H1 (cell line): Measurements from ENCODE around the gene DCLK1. TPM values are rescaled to one million over a fixed set of nuclear protein-coding genes. Genes with fewer than 3 reads are reported as not detected.

Experiments
- CTCF ChIA-PET: fragments of 300-600 bp; sonication (Branson Sonifier 250); formaldehyde crosslinking; loops from one replicate; lab custom pipeline; 2021; ENCODE audit not compliant: partially characterized antibody; lab: Charles Lee
- POLR2A ChIA-PET: fragments of 300-600 bp; sonication (Branson Sonifier 250); formaldehyde crosslinking; loops from one replicate; lab custom pipeline; 2021; ENCODE audit warnings: inconsistent platforms; ENCODE audit not compliant: partially characterized antibody; lab: Charles Lee
- DNase-seq, 2 experiments: peaks; one replicate each; pipeline versions ENCODE4 v3.0.0 to v3.0.0-alpha.2; 2010 to 2022; ENCODE audit warnings: low spot score in 2 of 2, low read depth in 1 of 2, mixed read lengths in 1 of 2
- FAIRE-seq: peaks from 2 replicates; lab custom pipeline; 2011; peaks lifted over from hg19 to GRCh38; lab: Jason Lieb, UNC
- H2AFZ ChIP-seq: 2 replicates; pipeline ENCODE4 v1.8.1; 2012; ENCODE audit warnings: low read length, inconsistent platforms
- H2AK5ac ChIP-seq: 2 replicates; pipeline ENCODE4 v1.6.1; 2013; ENCODE audit warnings: low read depth, low read length
- H2BK120ac ChIP-seq: replicated peaks from 2 replicates; pipeline ENCODE3; 2013; ENCODE audit warnings: low read depth, low read length, inconsistent platforms
- H2BK12ac ChIP-seq: 2 replicates; pipeline ENCODE4 v1.6.1; 2013; ENCODE audit warnings: low read depth, low read length
- H2BK15ac ChIP-seq: 2 replicates; pipeline ENCODE4 v1.6.1; 2013; ENCODE audit warnings: low read length
- H2BK20ac ChIP-seq: 2 replicates; pipeline ENCODE4 v1.6.1; 2013; ENCODE audit warnings: low read length
- H2BK5ac ChIP-seq: 2 replicates; pipeline ENCODE4 v1.6.1; 2013; ENCODE audit warnings: low read depth, low read length
- H3K14ac ChIP-seq: 2 replicates; pipeline ENCODE4 v1.6.1; 2013; ENCODE audit warnings: inconsistent platforms; ENCODE audit not compliant: insufficient read length
- H3K18ac ChIP-seq: 2 replicates; pipeline ENCODE4 v1.6.1; 2013; ENCODE audit warnings: low read length; ENCODE audit errors: extremely low read depth
- H3K23ac ChIP-seq: 2 replicates; pipeline ENCODE4 v1.6.1; 2013; ENCODE audit warnings: inconsistent platforms; ENCODE audit not compliant: insufficient read length
- H3K23me2 ChIP-seq: 2 replicates; pipeline ENCODE4 v1.6.1; 2013; ENCODE audit warnings: low read depth, low read length
- H3K27ac ChIP-seq: 2 replicates; pipeline ENCODE4 v1.6.1; 2011; ENCODE audit warnings: low read depth, low read length, inconsistent platforms
- H3K27me3 ChIP-seq, 4 experiments: replicated peaks in 1 of 4; 1 replicate in 1 of 4; 2 replicates in 3 of 4; pipeline versions ENCODE4 v1.6.1 to v1.8.1; 2011 to 2013; ENCODE audit warnings: low read length in 3 of 4, mild to moderate bottlenecking in 3 of 4, inconsistent platforms in 2 of 4, mixed read lengths in 2 of 4, moderate library complexity in 1 of 4; ENCODE audit not compliant: control insufficient read depth in 3 of 4, insufficient read depth in 3 of 4; ENCODE audit errors: extremely low read depth in 1 of 4
- H3K36me3 ChIP-seq, 4 experiments: 2 replicates each; pipeline versions ENCODE4 v1.6.1 to v1.8.1; 2011 to 2013; ENCODE audit warnings: mild to moderate bottlenecking in 4 of 4, low read length in 3 of 4, moderate library complexity in 2 of 4, control low read depth in 1 of 4, inconsistent platforms in 1 of 4; ENCODE audit not compliant: insufficient read depth in 4 of 4, control insufficient read depth in 2 of 4
- H3K4ac ChIP-seq: replicated peaks from 2 replicates; pipeline ENCODE3; 2013; ENCODE audit warnings: low read length, low read depth, mixed read lengths, inconsistent platforms; ENCODE audit not compliant: insufficient read length
- H3K4me1 ChIP-seq, 4 experiments: replicated peaks in 1 of 4; 1 replicate in 1 of 4; 2 replicates in 3 of 4; pipeline versions ENCODE4 v1.6.1 to v1.8.1; 2011 to 2013; ENCODE audit warnings: low read length in 3 of 4, inconsistent platforms in 2 of 4, mixed read lengths in 1 of 4; ENCODE audit not compliant: insufficient read depth in 4 of 4, control insufficient read depth in 3 of 4
- H3K4me2 ChIP-seq, 2 experiments: 2 replicates each; pipeline versions ENCODE4 v1.6.1 to v1.8.1; 2011 to 2013; ENCODE audit warnings: low read depth in 2 of 2, low read length in 2 of 2, control low read depth in 1 of 2, inconsistent platforms in 1 of 2, mild to moderate bottlenecking in 1 of 2; ENCODE audit not compliant: insufficient read depth in 1 of 2
- H3K4me3 ChIP-seq, 4 experiments: fragments of 200-600, 300-600 bp in 1 of 4; sonication (generic), shearing (Covaris generic), sonication (Bioruptor Twin) in 1 of 4; 2 replicates each; pipeline versions ENCODE4 v1.5.1 to v1.8.1; 2011 to 2016; ENCODE audit warnings: low read length in 4 of 4, low read depth in 3 of 4, control low read depth in 2 of 4, inconsistent platforms in 2 of 4, mild to moderate bottlenecking in 2 of 4, mixed read lengths in 1 of 4, moderate library complexity in 1 of 4; ENCODE audit not compliant: insufficient read depth in 2 of 4; ENCODE audit errors: extremely low read depth in 1 of 4
- H3K56ac ChIP-seq: replicated peaks from 2 replicates; pipeline ENCODE3; 2013; ENCODE audit warnings: low read depth, mild to moderate bottlenecking, mixed read lengths, low read length, inconsistent platforms; ENCODE audit not compliant: insufficient read length
- H3K79me1 ChIP-seq: 2 replicates; pipeline ENCODE4 v1.6.1; 2013; ENCODE audit warnings: low read depth, low read length, control low read depth
- H3K79me2 ChIP-seq, 2 experiments: 2 replicates each; pipeline versions ENCODE4 v1.6.1 to v1.8.1; 2012 to 2013; ENCODE audit warnings: low read length in 2 of 2, mild to moderate bottlenecking in 2 of 2, inconsistent platforms in 1 of 2; ENCODE audit not compliant: insufficient read depth in 2 of 2, control insufficient read depth in 1 of 2
- H3K9ac ChIP-seq, 4 experiments: replicated peaks in 1 of 4; 1 replicate in 1 of 4; 2 replicates in 3 of 4; pipeline versions ENCODE4 v1.6.1 to v1.8.1; 2011 to 2013; ENCODE audit warnings: low read depth in 3 of 4, low read length in 3 of 4, control low read depth in 2 of 4, mild to moderate bottlenecking in 2 of 4, moderate library complexity in 2 of 4, inconsistent platforms in 1 of 4; ENCODE audit errors: extremely low read depth in 1 of 4
- H3K9me3 ChIP-seq, 2 experiments: 2 replicates each; pipeline versions ENCODE4 v1.6.1 to v1.8.1; 2012 to 2013; ENCODE audit warnings: mild to moderate bottlenecking in 2 of 2, moderate library complexity in 2 of 2, control low read depth in 1 of 2, inconsistent platforms in 1 of 2, low read depth in 1 of 2, low read length in 1 of 2, mixed read lengths in 1 of 2; ENCODE audit not compliant: insufficient read depth in 2 of 2
- H4K20me1 ChIP-seq, 2 experiments: replicated peaks in 1 of 2; 2 replicates each; pipeline versions ENCODE3 to v1.8.1; 2011 to 2013; ENCODE audit warnings: inconsistent platforms in 2 of 2, low read length in 2 of 2, mild to moderate bottlenecking in 1 of 2; ENCODE audit not compliant: insufficient read depth in 2 of 2, control insufficient read depth in 1 of 2
- H4K5ac ChIP-seq: 2 replicates; pipeline ENCODE4 v1.6.1; 2013; ENCODE audit warnings: low read length, low read depth, mixed read lengths, inconsistent platforms; ENCODE audit not compliant: insufficient read length
- H4K8ac ChIP-seq: 2 replicates; pipeline ENCODE4 v1.8.0; 2013; ENCODE audit warnings: mild to moderate bottlenecking, moderate library complexity, low read length, inconsistent platforms; ENCODE audit not compliant: insufficient read depth; ENCODE audit errors: extremely low read depth
- H4K91ac ChIP-seq: replicated peaks from 2 replicates; pipeline ENCODE3; 2013; ENCODE audit warnings: low read length, mixed read lengths, inconsistent platforms; ENCODE audit not compliant: insufficient read length
- BACH1 ChIP-seq: IDR thresholded peaks from 2 replicates; pipeline ENCODE4 v1.6.1; 2012; ENCODE audit warnings: low read length, improper control_type of control experiment
- BRCA1 ChIP-seq: IDR thresholded peaks from 2 replicates; pipeline ENCODE4 v1.6.1; 2012; ENCODE audit warnings: low read depth, low read length, improper control_type of control experiment
- CBX5 ChIP-seq: fragments of 300-800, 300-1000 bp; sonication (generic); IDR thresholded peaks from 2 replicates; pipeline ENCODE4 v1.7.1; 2016; ENCODE audit warnings: antibody characterized with exemption, low read length, low read depth
- CREB1 ChIP-seq: IDR thresholded peaks from 2 replicates; pipeline ENCODE4 v1.6.1; 2012; ENCODE audit warnings: inconsistent platforms
- EZH2 ChIP-seq: fragments of 200-600 bp; sonication (generic); IDR thresholded peaks from 2 replicates; pipeline ENCODE4 v1.7.1; 2012; ENCODE audit warnings: low read depth, mild to moderate bottlenecking, moderate library complexity, low read length, inconsistent platforms; ENCODE audit not compliant: severe bottlenecking
- SRF ChIP-seq: IDR thresholded peaks from 2 replicates; pipeline ENCODE4 v1.6.1; 2011; ENCODE audit warnings: mild to moderate bottlenecking, low read depth, low read length, moderate library complexity
- polyA plus RNA-seq, 7 experiments: library from polyadenylated mRNA; depleted of rRNA in 3 of 7; stranded (reverse) in 5 of 7; unstranded in 2 of 7; fragments of >200 nt in 5 of 7; fragments of 200-250 nt in 2 of 7; gene quantifications; 1 replicate in 5 of 7; 2 replicates in 1 of 7; 4 replicates in 1 of 7; pipeline versions ENCODE4 v1.2.1 to v1.2.3, GENCODE V29; 2011 to 2013; ENCODE audit warnings: missing spikeins in 2 of 7, mixed read lengths in 2 of 7
- total RNA-seq: library from RNA; stranded (reverse); fragmentation: NEBNext Ultra II Directional; extraction: Animal tissue kit (Norgen Biotek cat#: 25700); gene quantifications from 2 replicates; pipeline ENCODE4 v1.2.1, GENCODE V29; 2021

DCLK1 gene
- total and polyA plus RNA-seq, 2 of the 8 experiments (the other 6 are each of a cell fraction or from before 2014, with no cell fraction given): 22.8 to 41.0 TPM

DNA sequence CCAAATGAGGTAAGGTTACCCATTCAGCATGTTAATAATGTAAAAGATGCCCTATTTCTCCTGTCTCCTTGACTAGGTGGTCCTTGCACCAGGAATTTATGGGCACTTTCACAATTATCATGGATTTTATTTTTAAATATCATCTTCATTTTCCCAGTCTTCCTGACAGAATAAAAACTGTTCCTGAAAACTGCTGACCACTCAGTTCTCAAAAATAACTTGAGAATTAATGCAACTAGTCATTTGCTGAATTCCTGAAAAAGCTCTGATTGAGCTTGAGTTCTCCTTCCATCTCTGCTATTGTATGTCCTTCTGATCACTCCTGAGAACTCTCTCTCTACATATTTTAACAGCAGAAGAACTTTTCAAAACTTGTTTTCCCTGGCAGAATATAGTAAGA, 55.0 kb downstream of the DCLK1 start:
- no peak overlapping the region for H2BK5ac ChIP-seq
- H3K27me3 ChIP-seq: no peaks in the 10 kb centered on the region
- no peak overlapping the region for H3K27ac ChIP-seq
- no peaks in the 10 kb centered on the region for H4K20me1 ChIP-seq
- H3K9ac ChIP-seq: no peak overlapping the region
- H3K79me1 ChIP-seq: no peaks in the 10 kb centered on the region
- H3K18ac ChIP-seq: no peak overlapping the region
- no peak overlapping the region for H3K4me3 ChIP-seq
- no peak overlapping the region for H3K23ac ChIP-seq
- no peak for FAIRE-seq
- no peak overlapping the region for H3K4ac ChIP-seq
- no peak overlapping the region for H2BK12ac ChIP-seq
- H2AFZ ChIP-seq: no peak overlapping the region
- no peak overlapping the region for H2BK15ac ChIP-seq
- no peaks in the 10 kb centered on the region for H3K23me2 ChIP-seq
- H3K9me3 ChIP-seq: no peaks in the 10 kb centered on the region
- no peak overlapping the region for H3K4me2 ChIP-seq
- H2BK20ac ChIP-seq: no peak overlapping the region
- no peak for DNase-seq
- CTCF ChIA-PET: no interaction called here
- H3K14ac ChIP-seq: no peak overlapping the region
- no peaks in the 10 kb centered on the region for H3K36me3 ChIP-seq
- H4K5ac ChIP-seq: no peak overlapping the region
- no peak overlapping the region for H4K8ac ChIP-seq
- H2AK5ac ChIP-seq: no peak overlapping the region
- no peaks in the 10 kb centered on the region for H3K79me2 ChIP-seq
- H2BK120ac ChIP-seq: no peak overlapping the region
- peaks cover 0 to 3% (median under 1%) of the 10 kb centered on the region in 4 experiments; a peak in 2 of 7 replicates for H3K4me1 ChIP-seq
- POLR2A ChIA-PET: interaction anchor here (1.2 kb wide), 1 partner anchor 9 kb away, joined by 3 read pairs; no protein-coding TSS in a partner anchor
- H3K56ac ChIP-seq: no peak overlapping the region
- H4K91ac ChIP-seq: no peak overlapping the region
- TF ChIP-seq EZH2: no peak
- TF ChIP-seq CBX5: no peak
- no peak for TF ChIP-seq BRCA1
- TF ChIP-seq SRF: no peak
- TF ChIP-seq CREB1: no peak
- TF ChIP-seq BACH1: no peak
